ENCODE results near the gene SPIN3.
"Not testable (repeated sequence)": the region's sequence is repeated elsewhere in the genome, so short reads cannot be mapped to it uniquely, and the experiment has no call there.

The SPIN3 gene

GRCh38 chrX:56995271-56995994 lies at the start of gene SPIN3:
Gene SPIN3, minus strand, starts transcription at chrX:56995541. Its CDS starts 594 bp downstream, at chrX:56994947.
- Histone ChIP-seq H3K79me2 (ENCODE audit: insufficient read depth, low read length) (no peaks in the 10 kb centered on the region), H3K9me2 (replicated peaks; ENCODE audit: insufficient read depth, low read length) (no peaks in the 10 kb centered on the region), H3K36me3 (ENCODE audit: low read length) (no peaks in the 10 kb centered on the region), H3K9ac (ENCODE audit: low read length) (no peak within 1 kb of the TSS), H3K27ac (ENCODE audit: low read depth, low read length) (no peak within 1 kb of the TSS), H2AFZ (ENCODE audit: low read depth, low read length, severe bottlenecking) (no peak within 1 kb of the TSS), H3F3A (ENCODE audit: insufficient read depth) (no peaks in the 10 kb centered on the region), H3K4me2 (ENCODE audit: low read depth, low read length, poor library complexity, severe bottlenecking) (no peak within 1 kb of the TSS), H3K27me3 (ENCODE audit: low read length) (no peaks in the 10 kb centered on the region), H3K9me3 (ENCODE audit: insufficient read depth, low read length) (no peaks in the 10 kb centered on the region), H4K20me1 (ENCODE audit: low read depth, low read length) (no peaks in the 10 kb centered on the region), H3K4me3 (ENCODE audit: insufficient read depth, low read length, poor library complexity, severe bottlenecking) (no peak within 1 kb of the TSS)
- TF ChIP-seq CTCF (IDR thresholded peaks at IDR 0.05; ENCODE audit: insufficient read depth, low read length, poor library complexity, severe bottlenecking) (no peak), EZH2phosphoT487 (conservative IDR thresholded peaks at IDR 0.05; ENCODE audit: low read length) (no peak)

- no peak overlapping the region for H2AFZ ChIP-seq (ENCODE audit: low read depth, low read length, severe bottlenecking)
- no peak overlapping the region for H3K27ac ChIP-seq (ENCODE audit: low read depth, low read length)
- H3K4me3 ChIP-seq (ENCODE audit: insufficient read depth, low read length, poor library complexity, severe bottlenecking): no peak overlapping the region
- no peaks in the 10 kb centered on the region for H3F3A ChIP-seq (ENCODE audit: insufficient read depth)
- no peaks in the 10 kb centered on the region for H3K9me3 ChIP-seq (ENCODE audit: insufficient read depth, low read length)
- H3K27me3 ChIP-seq (ENCODE audit: low read length): no peaks in the 10 kb centered on the region
- no peak overlapping the region for H3K4me2 ChIP-seq (ENCODE audit: low read depth, low read length, poor library complexity, severe bottlenecking)
- no peak for TF ChIP-seq EZH2phosphoT487 (conservative IDR thresholded peaks at IDR 0.05; ENCODE audit: low read length)
- TF ChIP-seq CTCF (IDR thresholded peaks at IDR 0.05; ENCODE audit: insufficient read depth, low read length, poor library complexity, severe bottlenecking): no peak
- no peaks in the 10 kb centered on the region for H3K36me3 ChIP-seq (ENCODE audit: low read length)
- no peaks in the 10 kb centered on the region for H3K9me2 ChIP-seq (replicated peaks; ENCODE audit: insufficient read depth, low read length)
- no peak overlapping the region for H3K9ac ChIP-seq (ENCODE audit: low read length)
- no peaks in the 10 kb centered on the region for H4K20me1 ChIP-seq (ENCODE audit: low read depth, low read length)
- H3K79me2 ChIP-seq (ENCODE audit: insufficient read depth, low read length): no peaks in the 10 kb centered on the region
These were observed 48.9 kb upstream of the SPIN3 start for GRCh38 chrX:57044245-57044644.

- not testable (repeated sequence) for H3K4me2 ChIP-seq (ENCODE audit: low read depth, low read length, poor library complexity, severe bottlenecking); H3K27me3 ChIP-seq (ENCODE audit: low read length); H3K9me2 ChIP-seq (replicated peaks; ENCODE audit: insufficient read depth, low read length); H3K9me3 ChIP-seq (ENCODE audit: insufficient read depth, low read length); H3K79me2 ChIP-seq (ENCODE audit: insufficient read depth, low read length); H3K4me3 ChIP-seq (ENCODE audit: insufficient read depth, low read length, poor library complexity, severe bottlenecking); H2AFZ ChIP-seq (ENCODE audit: low read depth, low read length, severe bottlenecking); H4K20me1 ChIP-seq (ENCODE audit: low read depth, low read length); H3K9ac ChIP-seq (ENCODE audit: low read length); H3K27ac ChIP-seq (ENCODE audit: low read depth, low read length); H3F3A ChIP-seq (ENCODE audit: insufficient read depth); H3K36me3 ChIP-seq (ENCODE audit: low read length)
These were observed 41.9 kb upstream of the SPIN3 start for GRCh38 chrX:57037265-57037664.

- no peak overlapping the region for H2AFZ ChIP-seq (ENCODE audit: low read depth, low read length, severe bottlenecking)
- H3K27ac ChIP-seq (ENCODE audit: low read depth, low read length): no peak overlapping the region
- no peak overlapping the region for H3K4me2 ChIP-seq (ENCODE audit: low read depth, low read length, poor library complexity, severe bottlenecking)
These were observed 718 bp downstream of the SPIN3 start for GRCh38 chrX:56994375-56995270.

More at GRCh38 chrX:56994375-56995270, 718 bp downstream of the SPIN3 start:
- Histone ChIP-seq H3F3A (ENCODE audit: insufficient read depth) (no peaks in the 10 kb centered on the region), H4K20me1 (ENCODE audit: low read depth, low read length) (no peaks in the 10 kb centered on the region), H3K9ac (ENCODE audit: low read length) (no peak overlapping the region), H3K79me2 (ENCODE audit: insufficient read depth, low read length) (no peaks in the 10 kb centered on the region), H3K9me2 (replicated peaks; ENCODE audit: insufficient read depth, low read length) (no peaks in the 10 kb centered on the region), H3K36me3 (ENCODE audit: low read length) (no peaks in the 10 kb centered on the region), H3K27me3 (ENCODE audit: low read length) (no peaks in the 10 kb centered on the region), H3K9me3 (ENCODE audit: insufficient read depth, low read length) (no peaks in the 10 kb centered on the region), H3K4me3 (ENCODE audit: insufficient read depth, low read length, poor library complexity, severe bottlenecking) (no peak overlapping the region)
- TF ChIP-seq EZH2phosphoT487 (conservative IDR thresholded peaks at IDR 0.05; ENCODE audit: low read length) (no peak), CTCF (IDR thresholded peaks at IDR 0.05; ENCODE audit: insufficient read depth, low read length, poor library complexity, severe bottlenecking) (no peak)

Measured in SU-DHL-6 (cell line).